Mammary epithelial cell (primary cell): Measurements from ENCODE around the gene UPK1A.

Experiments used
- CTCF ChIP-seq, 2 donors: IDR thresholded peaks in 1 of 2; conservative IDR thresholded peaks in 1 of 2; 2 replicates each; pipeline ENCODE4 v1.5.1; 2011 to 2012; ENCODE audit warnings: inconsistent platforms in 2 of 2, low read length in 2 of 2, mild to moderate bottlenecking in 2 of 2, control low read depth in 1 of 2, low read depth in 1 of 2; ENCODE audit not compliant: insufficient read depth in 1 of 2; ENCODE audit errors: extremely low read depth in 1 of 2
- EZH2 ChIP-seq: IDR thresholded peaks from 2 replicates; pipeline ENCODE4 v1.6.1; 2012; ENCODE audit warnings: low read length, inconsistent platforms, borderline replicate concordance

GRCh38 chr19:35708391-35708790, 42.1 kb downstream of the UPK1A start:
- TF ChIP-seq EZH2 (no peak), CTCF (conservative IDR thresholded peaks at IDR 0.05 in 1 of 2, IDR thresholded peaks at IDR 0.05 in 1 of 2; ENCODE audit: extremely low read depth in 1 of 2, insufficient read depth in 1 of 2, low read depth in 1 of 2, low read length in 2 of 2) (no peak)
